Vagina (tissue), 2 donors: ENCODE data around the gene SLBP.

ENCODE experiments used
- POLR2A ChIP-seq, 2 donors: fragments of 450-650 bp; IDR thresholded peaks; one replicate each; pipeline ENCODE4 v1.6.1; 2017; ENCODE audit warnings: antibody characterized with exemption in 2 of 2, mild to moderate bottlenecking in 2 of 2, moderate library complexity in 2 of 2
- TF ChIP-seq, protein P1 (sequence below), 3 experiments: fragments of 450-650 bp in 2 of 3; fragments of 200-600 bp in 1 of 3; sonication (generic) in 1 of 3; IDR thresholded peaks; one replicate each; pipeline ENCODE4 v1.5.1; 2017 to 2019; ENCODE audit warnings: antibody characterized with exemption in 3 of 3, mild to moderate bottlenecking in 2 of 3, moderate library complexity in 2 of 3

DNA sequence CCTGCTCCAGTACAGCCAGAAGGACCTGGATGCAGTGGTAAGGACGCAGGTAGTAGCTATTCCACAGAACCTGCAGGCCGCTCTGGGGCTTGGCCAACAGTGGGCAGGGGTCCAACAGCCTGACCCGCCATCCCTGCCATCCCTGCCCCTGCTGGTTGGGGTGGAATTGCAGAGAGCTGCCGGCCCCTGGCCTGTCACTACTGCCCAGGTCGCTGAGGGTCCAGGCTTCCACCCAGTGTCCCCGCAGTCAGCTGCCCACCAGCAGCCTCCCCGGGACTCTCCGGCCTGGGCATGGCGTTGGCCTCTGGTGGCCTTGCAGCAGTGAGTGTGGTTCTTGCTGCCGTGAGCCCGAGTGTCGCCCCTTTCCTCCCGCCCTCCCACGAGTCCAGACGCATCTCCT lies 25.5 kb upstream of the SLBP start:
- TF ChIP-seq, protein P1, sequence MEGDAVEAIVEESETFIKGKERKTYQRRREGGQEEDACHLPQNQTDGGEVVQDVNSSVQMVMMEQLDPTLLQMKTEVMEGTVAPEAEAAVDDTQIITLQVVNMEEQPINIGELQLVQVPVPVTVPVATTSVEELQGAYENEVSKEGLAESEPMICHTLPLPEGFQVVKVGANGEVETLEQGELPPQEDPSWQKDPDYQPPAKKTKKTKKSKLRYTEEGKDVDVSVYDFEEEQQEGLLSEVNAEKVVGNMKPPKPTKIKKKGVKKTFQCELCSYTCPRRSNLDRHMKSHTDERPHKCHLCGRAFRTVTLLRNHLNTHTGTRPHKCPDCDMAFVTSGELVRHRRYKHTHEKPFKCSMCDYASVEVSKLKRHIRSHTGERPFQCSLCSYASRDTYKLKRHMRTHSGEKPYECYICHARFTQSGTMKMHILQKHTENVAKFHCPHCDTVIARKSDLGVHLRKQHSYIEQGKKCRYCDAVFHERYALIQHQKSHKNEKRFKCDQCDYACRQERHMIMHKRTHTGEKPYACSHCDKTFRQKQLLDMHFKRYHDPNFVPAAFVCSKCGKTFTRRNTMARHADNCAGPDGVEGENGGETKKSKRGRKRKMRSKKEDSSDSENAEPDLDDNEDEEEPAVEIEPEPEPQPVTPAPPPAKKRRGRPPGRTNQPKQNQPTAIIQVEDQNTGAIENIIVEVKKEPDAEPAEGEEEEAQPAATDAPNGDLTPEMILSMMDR (IDR thresholded peaks at IDR 0.05) = no peak
- no peak for TF ChIP-seq POLR2A (IDR thresholded peaks at IDR 0.05)
